SU-DHL-6 (cell line): Measurements from ENCODE around the gene WDR64.

ENCODE experiments used
- CTCF ChIP-seq: fragments of 200-600 bp; sonication (generic); IDR thresholded peaks from one replicate; pipeline ENCODE4 v1.5.1; 2017; ENCODE audit warnings: antibody characterized with exemption, mild to moderate bottlenecking, low read length, moderate library complexity; ENCODE audit not compliant: insufficient read depth, poor library complexity, severe bottlenecking
- EZH2phosphoT487 ChIP-seq: fragments of 200-600 bp; sonication (generic), shearing (Covaris generic); conservative IDR thresholded peaks from 2 replicates; pipeline ENCODE4 v1.6.1; 2018; ENCODE audit warnings: mild to moderate bottlenecking, antibody characterized with exemption, low read length, moderate library complexity, mixed read lengths

- TF ChIP-seq CTCF (no peak), EZH2phosphoT487 (no peak)
Observed at GRCh38 chr1:241648159-241648558, 3.9 kb upstream of the WDR64 start.
